GM19025 (cell line): Measurements from ENCODE around the gene CMIP.
"Not testable (repeated sequence)": the region's sequence is repeated elsewhere in the genome, so short reads cannot be mapped to it uniquely, and the experiment has no call there.

Experiments
- ATAC-seq: cut with Tn5 transposase; IDR thresholded peaks from one replicate; pipeline ENCODE4 v1.9.1; 2021; ENCODE audit warnings: mild to moderate bottlenecking, low read depth, moderate library complexity; ENCODE audit not compliant: unreplicated experiment

Gene CMIP

DNA sequence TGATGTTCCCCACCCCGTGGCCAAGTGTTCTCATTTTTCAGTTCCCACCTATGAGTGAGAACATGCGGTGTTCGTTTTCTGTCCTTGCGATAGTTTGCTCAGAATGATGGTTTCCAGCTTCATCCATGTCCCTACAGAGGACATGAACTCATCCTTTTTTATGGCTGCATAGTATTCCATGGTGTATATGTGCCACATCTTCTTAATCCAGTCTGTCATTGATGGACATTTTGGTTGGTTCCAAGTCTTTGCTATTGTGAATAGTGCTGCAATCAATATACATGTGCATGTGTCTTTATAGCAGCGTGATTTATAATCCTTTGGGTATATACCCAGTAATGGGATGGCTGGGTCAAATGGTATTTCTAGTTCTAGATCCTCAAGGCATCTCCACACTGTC, 244.2 kb downstream of the CMIP start:
- not testable (repeated sequence) for ATAC-seq

DNA sequence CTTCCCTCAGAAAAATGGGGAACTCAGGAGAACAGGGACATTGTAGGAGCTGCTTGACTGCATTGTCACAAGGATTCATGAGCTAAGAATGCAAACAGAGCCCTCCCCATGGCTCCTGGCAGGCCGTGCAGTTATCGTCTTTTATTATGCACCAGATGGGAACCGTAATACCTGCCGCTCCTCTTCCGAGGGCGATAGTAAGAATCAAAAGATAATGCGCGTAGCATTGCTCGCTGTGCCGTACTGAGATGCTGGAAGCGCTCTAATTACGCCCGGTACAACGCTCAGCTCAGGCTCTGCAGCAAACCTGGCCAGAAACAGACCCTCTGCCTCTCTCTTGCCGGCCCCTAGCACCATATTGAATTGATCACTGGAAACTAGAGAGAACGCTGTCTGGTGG, 247.4 kb downstream of the CMIP start:
- ATAC-seq = no peak

DNA sequence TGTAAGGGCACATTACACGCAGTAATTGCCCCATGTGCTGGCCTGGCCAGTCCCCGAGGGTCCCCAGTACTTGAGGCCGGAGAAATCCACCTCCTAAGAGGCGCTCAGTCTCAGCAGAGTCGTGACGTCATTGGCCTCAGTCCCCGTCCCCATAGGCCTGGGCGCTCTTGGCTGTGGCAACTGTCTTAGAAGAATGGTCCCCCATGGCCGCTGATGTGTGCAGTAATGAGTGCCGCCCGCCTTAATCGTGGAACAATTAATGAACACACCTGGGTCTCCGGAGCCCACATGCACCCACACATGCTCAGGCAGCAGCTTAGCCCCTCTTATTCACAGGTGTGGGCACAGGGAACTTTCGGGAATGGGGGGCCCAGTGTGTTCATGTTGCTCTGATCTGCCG, 248.0 kb downstream of the CMIP start:
- ATAC-seq = no peak

DNA sequence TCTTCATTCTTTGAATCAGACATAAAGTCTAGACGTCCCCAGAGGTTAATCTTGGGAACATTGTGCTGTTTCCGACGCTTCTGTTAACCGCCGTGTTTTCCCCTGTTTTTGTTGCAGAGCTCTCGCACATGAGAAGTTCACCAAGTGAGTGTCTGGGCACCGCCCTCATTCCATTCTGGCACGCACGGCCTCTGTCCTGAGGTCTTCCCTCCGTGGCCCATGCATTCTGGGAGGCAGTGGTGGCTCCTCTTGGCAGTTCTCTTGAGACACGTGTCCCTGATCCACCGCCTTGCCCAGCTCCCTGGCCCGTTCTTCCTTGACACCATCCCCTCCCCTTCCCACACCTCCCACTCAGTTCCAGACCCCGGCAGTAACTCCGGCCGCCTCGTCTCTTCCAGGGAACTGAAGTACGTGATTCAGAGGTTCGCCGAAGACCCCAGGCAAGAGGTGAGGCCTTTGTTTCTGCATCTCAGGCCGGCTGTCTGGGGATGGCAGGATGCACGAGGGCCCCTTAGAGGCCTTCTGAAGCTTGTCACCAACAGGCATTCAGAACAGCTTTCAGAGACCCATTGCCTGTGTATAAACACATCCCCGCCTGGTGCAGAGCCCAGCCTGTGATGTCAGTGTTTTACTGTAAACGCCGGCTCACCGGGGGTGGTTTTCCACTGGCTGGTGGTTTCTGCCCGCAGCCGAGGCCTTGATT, 248.6 kb downstream of the CMIP start:
- ATAC-seq = no peak

DNA sequence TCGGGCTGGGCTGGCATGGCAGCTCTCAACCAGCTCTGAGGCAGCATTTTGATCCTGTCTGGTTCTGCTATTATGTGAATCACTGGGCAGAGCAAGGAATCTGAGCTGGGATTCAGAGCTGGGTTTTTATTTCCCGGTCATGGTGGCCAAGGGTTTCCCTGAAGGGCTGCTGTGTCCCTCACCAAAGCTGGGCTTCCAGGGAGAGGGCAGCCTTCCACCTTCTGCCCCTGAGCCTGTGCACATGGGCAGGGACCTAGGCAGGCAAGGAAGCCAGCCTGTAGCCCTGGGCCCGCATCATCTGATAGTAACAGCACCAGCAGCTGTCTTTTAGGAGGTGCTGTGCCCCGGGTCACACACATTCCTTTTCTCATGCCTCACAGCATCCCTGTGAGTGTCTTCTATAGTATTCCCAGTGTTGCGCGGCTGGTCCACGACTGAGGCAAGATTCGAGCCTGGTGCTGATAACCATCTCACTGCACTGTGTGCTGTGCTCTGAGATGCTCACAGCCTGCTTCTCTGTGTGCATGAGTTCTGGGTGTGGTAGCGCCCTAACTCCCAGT, 249.2 kb downstream of the CMIP start:
- no peak for ATAC-seq

DNA sequence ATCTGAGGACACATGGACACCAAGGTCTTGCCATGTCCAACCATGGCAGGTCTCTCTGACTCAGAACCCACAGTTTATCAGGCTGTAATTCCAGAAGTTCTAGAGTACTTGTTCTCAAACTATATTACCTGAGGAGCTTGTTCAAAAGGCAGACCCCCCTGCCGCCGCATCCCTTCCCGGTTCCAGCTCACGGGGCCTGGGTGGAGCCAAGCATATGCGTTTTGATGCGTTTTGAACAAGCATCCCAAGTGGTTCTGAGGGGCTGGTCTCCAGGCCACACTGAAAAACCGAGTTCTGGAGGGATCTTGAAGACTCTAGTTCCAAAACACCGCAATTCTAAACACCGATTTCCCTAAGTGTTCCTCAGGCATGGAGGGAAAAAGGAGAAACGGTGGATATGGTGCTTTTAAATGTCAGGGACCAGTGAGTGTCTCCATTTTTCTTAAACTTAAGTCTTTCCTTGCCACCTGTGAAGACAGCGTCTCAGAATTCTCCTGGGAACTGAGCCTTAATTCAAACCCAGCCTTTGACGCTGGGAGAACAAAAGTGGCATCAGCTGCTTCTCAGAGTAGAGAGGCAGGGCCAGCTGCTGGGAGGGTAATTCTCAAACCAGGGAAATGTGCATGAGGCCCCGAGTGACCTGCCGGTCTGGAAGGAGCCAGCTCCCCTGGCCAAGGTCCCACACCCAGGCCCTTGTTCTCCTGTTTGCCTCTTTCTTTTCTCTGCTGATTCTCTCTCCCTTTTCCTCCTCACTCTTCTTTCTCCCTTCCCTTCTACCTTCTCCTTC, 250.1 kb downstream of the CMIP start:
- no peak for ATAC-seq

DNA sequence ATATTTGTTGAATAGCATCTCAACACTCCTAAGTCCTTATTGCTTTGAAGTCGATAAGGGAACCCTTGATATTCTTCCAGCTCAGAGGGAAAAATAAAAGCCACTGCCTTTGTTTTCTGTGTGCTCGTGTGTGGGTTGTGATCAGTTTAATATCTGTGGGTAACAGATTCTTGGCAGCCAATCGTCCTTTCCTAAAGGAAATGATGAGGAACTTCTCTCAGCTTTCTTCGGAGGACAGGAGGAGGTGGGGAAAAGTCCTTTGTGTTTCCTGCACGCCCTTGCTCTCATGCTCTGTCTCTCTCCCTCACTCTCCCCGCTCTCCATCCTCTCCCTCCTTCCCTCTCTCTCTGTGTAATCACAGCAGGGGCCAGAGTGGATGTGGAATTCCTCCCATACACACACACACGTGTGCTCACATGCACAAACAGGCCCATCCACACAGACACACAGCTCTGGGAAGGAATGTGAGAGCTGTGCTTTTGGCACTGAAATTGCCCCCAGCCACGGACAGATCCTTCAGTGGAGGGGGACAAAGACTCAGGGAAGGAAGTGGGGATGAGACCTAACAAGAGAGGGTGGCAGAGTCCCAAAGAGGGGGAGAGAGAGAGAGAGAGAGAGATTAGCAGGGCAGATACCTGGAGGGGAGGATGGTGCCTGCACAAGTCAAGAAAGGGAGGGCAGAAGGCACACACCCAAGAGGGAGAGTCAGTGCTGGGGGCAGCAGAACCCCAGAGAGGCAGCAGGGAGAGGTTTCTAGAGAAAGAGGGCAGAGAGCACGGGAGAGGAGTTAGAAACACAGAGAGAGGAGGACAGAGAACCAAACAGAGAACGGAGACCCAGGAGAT, 250.9 kb downstream of the CMIP start:
- no peak for ATAC-seq

DNA sequence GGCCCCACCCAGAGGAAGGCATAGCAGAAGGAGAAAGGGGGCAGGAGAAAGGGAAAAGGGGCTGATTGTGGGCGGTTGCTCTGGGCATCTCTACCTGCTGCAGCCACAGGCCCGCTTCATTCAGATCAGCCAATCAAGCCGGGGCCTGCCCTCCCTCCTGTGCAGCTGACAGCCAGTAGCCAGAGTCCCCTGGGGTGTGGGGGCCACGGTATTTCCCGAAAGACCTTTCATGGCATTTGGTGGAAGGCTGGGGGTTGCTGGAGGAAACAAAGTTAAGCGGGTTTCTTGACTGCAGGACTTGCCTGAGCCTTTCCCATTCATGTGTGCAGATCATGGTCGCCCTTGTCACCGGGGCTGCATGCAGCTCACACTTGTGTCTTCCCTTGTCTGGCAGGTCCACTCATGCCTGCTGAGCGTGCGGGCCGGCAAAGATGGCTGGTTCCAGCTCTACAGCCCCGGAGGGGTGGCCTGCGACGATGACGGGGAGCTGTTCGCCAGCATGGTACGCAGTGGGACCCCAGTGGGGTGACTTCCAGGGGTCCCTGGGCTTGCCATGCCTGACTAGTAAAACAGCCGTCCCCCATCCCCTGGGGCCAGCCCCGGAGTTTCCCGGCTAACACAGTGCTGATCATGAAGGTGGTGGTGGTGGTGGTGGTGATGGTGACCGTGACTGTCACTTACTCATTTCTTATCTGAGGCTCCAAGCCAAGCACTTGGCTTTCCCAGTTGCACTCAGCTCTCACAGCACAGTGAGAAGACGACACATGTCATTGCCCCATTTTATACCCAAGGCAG, 251.8 kb downstream of the CMIP start:
- ATAC-seq = no peak

DNA sequence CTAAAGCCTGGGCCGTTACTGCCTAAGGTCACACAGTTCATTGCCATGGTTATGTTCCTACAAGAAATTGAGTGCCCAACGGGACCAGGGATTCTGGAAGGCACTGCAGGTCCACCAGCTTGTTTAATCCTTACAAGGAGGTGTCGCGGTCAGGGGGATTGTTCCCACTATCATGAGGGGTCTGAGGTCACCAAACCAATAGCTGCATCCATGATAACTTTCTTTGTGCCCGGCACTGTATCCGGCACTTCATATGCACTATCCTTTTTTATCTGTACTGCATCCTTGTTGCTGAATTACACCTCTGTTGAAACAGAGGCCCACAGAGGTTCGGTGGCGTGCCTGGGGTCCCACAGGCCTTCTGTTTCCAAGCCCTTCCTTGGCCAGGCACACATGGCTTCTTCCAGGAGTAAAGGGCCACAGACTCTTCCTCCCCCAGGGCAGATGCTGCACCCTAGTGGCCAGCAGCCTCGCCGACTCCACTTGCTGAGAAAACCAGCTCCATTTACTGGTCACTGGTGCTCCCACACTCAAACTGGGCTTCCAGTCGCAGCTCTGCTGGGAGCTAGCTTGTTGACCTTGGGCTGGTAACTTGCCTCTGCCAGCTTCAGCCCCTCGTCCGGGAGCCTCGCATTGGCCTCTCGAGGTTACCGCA, 252.5 kb downstream of the CMIP start:
- no peak for ATAC-seq

DNA sequence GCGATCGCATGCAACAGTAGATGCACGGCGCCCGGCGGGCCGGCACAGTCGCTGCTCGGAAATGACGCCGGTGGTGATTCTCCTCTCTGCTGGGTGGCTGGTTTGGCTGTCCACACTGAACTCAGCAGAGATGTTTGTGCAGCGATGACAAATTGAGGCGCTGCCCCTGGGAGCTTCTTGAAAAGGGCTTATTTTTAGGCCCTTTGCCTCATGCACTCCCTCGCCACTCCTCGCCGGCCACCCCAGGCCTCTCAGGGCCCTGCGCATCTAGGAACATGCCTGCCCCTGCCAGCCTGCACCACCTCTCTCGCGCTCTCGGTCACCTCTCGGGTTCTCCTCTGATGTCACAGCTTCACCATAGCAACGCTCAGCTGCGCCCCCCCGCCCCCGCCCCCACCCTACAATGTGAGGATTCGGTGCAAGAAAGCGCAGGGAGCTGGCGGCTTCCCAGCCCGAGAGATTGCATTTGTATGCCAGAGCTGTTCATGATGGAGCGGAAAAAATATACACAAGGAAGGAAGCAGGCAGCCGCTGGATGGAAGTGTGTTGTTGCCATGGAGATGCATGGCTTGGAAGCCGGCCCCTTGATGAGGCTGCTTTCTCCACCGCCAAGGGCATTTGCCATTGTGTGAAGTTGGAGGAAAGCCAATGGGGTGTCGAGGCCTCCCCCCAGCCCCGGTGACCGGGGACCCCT, 253.2 kb downstream of the CMIP start:
- ATAC-seq = no peak

DNA sequence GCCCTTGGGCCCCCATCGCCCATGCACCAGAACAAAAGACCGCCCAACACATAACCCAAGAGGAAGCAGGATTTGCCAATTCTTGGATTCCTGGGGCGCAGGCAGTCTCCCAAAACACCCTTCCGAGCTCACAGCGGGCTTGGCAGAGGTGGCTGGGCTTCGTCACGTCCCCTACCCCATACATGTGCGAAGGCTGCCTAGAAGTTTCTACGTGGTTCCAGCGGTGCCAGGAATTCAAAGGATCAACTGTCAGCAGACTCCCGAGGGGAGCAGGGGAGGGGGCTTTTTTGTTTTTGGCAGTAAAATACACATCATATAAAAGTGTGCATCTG, 253.7 kb downstream of the CMIP start:
- no peak for ATAC-seq

DNA sequence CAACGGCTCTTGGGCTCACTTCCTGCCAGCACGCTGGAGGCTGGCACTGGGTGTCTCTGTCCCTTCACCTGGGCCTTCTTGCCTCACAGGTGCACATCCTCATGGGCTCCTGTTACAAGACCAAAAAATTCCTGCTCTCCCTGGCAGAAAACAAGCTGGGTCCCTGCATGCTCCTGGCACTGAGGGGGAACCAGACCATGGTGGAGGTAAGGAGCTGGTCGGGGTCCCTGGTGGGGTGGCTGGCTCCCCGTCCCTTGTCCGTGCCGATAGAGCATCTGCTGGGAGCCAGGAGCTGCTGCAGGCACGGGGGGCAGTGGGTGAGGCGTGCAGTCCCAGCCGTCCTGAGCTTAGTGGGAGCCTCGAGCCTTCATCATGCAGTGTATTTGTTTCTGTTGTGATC, 255.0 kb downstream of the CMIP start:
- no peak for ATAC-seq

DNA sequence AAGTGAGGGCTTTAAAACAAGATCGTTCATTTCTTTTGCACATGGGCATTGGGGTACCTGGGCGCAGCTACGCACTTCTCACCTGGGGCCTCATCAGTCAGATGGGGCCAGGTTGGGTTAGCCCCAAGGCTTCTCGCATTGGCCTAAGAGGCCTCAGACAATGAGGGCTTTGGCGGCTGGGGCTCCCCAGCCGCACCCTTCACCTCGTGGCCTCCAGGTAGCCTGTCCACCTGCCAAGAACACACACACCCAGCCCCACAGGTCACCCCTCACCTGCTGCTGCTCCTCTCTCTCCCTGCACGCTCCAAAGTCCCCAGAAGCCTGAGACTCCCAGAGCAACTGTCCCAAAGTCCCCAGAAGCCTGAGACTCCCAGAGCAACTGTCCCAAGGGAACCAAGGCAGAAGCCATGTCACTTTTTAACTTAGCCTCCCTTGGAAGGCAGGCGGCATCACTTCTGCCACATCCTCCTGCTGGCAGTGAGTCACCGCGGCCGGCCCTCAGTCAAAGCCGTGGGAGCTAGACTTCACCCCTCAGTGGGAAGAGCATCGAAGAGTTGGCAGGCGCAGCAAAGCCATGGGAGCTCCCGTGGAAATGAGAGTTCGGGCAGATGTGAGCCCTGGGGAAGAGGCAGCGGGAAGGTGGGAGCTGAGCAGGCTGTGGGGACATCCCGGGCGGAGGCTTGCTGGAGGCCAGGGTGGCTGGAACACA, 255.6 kb downstream of the CMIP start:
- ATAC-seq = no peak

DNA sequence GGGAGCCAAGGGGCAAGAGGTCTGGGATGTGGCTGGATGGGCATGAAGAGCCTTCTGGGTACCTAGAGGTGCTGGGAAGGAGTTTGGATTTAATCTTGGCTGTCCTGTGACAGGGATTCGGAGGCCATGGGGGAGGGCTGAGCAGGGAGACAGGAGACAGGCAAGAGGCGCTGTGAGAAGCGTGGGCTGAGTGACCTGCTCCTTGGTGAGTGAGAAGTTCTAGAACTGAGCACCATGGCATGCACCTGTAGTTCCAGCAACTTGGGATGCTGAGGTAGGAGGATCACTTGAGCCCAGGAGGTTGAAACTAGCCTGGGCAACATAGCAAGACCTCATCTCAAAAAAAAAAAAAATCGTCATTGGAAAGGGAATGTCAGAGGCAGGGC, 256.2 kb downstream of the CMIP start:
- ATAC-seq = no peak

DNA sequence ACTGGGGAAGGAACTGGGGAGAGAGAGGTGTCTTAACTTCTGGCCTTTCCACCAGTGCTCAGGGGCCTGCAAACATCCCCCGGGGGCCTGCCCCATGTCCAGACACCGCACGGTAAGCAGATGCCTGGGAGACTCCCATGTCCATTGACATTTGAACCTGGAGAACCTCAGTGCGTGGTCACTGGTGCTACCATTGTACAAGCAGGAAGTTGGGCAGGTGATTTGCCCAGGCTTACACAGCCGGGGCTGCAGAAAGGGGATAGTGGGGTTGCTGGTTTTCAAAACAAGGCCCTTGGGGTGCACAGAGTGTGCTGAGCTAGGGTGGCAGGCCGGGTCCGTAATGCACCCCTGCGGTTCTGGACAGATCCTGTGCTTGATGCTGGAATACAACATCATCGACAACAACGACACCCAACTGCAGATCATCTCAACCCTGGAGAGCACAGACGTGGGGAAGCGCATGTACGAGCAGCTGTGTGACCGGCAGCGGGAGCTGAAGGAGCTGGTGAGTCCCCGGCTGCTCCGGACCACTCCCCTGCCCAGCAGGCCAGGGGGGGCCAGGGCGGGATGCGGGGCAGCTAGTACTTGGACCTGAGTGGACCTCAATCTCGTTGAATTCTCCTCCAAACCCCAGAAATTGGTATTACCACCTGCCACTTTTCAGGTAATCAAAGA, 256.8 kb downstream of the CMIP start:
- no peak for ATAC-seq

DNA sequence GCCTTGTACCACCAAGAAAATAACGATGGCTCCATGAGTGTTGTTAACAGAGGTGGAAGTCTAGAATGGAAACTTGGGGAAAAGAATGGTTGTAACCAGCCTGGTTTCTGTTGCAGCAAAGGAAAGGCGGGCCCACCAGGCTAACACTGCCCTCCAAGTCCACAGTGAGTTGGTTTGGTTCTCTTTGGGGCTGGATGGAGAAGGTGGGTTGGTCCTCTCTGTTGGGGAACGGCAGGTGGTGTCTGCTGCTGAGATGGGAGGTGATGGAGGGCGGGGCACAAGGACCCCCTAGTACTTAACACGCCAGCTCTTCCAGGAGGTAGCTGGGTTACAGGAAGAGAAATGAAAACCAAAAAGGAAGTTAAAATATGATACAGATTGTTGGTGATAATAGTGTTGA, 257.9 kb downstream of the CMIP start:
- ATAC-seq = no peak

DNA sequence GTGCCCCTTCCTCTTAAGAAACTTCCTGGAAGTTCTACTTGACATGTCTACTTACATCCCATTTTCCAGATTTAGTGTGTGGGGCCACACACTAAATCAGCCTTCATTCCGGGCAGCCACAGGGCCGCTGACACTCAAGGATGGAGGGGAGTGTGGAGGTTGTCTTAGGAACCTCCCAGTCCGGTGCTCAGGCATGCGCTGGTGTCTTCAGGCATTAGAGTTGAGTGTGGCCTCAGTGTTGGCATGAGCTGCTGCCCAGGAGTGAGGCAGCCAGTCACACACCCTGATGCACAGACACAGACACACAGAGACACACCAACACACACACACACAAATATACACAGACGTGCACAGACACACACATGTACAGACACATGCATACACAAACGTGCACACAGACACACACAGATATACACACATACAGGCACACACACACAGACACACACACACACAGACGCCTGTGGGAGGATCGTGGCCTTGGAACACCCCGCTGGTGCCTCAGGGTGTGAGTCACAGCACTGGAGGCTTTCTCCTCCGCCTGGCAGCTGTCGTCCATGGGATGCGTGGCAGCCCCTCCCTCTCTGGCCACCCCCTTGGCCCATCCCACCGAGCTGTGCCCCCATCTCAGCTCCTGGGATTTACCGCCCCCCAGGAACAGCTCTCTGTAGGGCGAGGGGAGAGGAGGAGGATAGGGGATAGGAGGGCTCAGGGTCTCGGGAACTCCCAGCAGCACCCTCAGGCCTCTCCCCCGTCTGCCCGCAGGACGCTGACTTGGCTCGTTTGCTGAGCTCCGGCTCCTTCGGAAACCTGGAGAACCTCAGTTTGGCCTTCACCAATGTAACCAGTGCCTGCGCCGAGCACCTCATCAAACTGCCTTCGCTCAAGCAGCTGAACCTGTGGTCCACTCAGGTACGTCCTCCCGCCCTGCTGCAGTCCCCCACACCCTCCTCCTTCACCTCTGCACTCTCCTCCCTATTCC, 258.9 kb downstream of the CMIP start:
- ATAC-seq = no peak
